Duodenal mucosa (tissue), 2 donors: ENCODE measurements around the gene IGDCC3.
A peak's percentile ranks its signal among the peaks of the same experiment; 100 is the strongest.

ENCODE experiments used
- H3K27ac ChIP-seq: one replicate; pipeline ENCODE4 v1.7.0; 2013; ENCODE audit warnings: low read depth, low read length
- H3K27me3 ChIP-seq, 2 donors: one replicate each; pipeline ENCODE4 v1.7.0; 2013; ENCODE audit warnings: low read length in 2 of 2, control low read depth in 1 of 2; ENCODE audit not compliant: insufficient read depth in 2 of 2, control insufficient read depth in 1 of 2
- H3K36me3 ChIP-seq, 2 donors: one replicate each; pipeline ENCODE4 v1.7.0; 2013; ENCODE audit warnings: low read length in 2 of 2, control low read depth in 1 of 2; ENCODE audit not compliant: insufficient read depth in 2 of 2, control insufficient read depth in 1 of 2
- H3K4me1 ChIP-seq, 2 donors: one replicate each; pipeline ENCODE4 v1.7.0; 2013; ENCODE audit warnings: low read length in 2 of 2, control low read depth in 1 of 2; ENCODE audit not compliant: insufficient read depth in 2 of 2, control insufficient read depth in 1 of 2
- H3K4me3 ChIP-seq, 2 donors: one replicate each; pipeline ENCODE4 v1.7.0; 2013; ENCODE audit warnings: low read length in 2 of 2, low read depth in 1 of 2
- H3K9ac ChIP-seq, 2 donors: one replicate each; pipeline ENCODE4 v1.7.0; 2013; ENCODE audit warnings: low read length in 2 of 2, low read depth in 1 of 2
- H3K9me3 ChIP-seq, 2 donors: one replicate each; pipeline ENCODE4 v1.7.0; 2013; ENCODE audit warnings: low read length in 2 of 2, control low read depth in 1 of 2; ENCODE audit not compliant: control insufficient read depth in 1 of 2

IGDCC3 gene

DNA sequence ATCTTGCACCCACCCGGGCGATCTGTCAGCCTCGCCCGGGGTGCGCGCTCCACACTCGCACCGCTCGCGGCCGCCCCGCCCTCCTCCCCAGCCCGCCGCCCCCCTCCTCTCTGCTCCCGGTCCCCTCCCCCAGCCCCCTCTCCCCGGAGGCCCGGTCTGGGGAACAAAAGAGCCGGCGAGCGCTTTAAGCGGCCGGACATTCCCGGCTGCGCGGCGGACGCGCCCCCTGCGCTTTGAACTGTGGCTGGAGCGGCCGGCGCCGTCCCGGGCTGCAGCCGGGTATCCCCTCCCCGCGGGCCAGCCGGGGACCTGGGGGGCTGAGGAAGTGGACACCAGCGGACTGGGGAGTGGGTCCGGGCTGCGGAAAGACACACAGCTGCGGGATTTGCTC is at the start of gene IGDCC3:
IGDCC3 (minus strand) TSS at position 27 of the 391 bp plus-strand sequence. CDS start 214 bp downstream, outside the sequence.
- no peak within 1 kb of the TSS for H3K27ac ChIP-seq
- H3K9ac ChIP-seq = no peak within 1 kb of the TSS
- no peaks in the 10 kb centered on the region for H3K36me3 ChIP-seq
- peak within 1 kb of the TSS; percentile 40 to 59 for H3K4me3 ChIP-seq
- peaks cover 53 to 77% of the 10 kb centered on the region in 2 donors for H3K27me3 ChIP-seq
- no peaks in the 10 kb centered on the region for H3K9me3 ChIP-seq
- H3K4me1 ChIP-seq = peaks cover 6 to 7% of the 10 kb centered on the region in 2 donors

DNA sequence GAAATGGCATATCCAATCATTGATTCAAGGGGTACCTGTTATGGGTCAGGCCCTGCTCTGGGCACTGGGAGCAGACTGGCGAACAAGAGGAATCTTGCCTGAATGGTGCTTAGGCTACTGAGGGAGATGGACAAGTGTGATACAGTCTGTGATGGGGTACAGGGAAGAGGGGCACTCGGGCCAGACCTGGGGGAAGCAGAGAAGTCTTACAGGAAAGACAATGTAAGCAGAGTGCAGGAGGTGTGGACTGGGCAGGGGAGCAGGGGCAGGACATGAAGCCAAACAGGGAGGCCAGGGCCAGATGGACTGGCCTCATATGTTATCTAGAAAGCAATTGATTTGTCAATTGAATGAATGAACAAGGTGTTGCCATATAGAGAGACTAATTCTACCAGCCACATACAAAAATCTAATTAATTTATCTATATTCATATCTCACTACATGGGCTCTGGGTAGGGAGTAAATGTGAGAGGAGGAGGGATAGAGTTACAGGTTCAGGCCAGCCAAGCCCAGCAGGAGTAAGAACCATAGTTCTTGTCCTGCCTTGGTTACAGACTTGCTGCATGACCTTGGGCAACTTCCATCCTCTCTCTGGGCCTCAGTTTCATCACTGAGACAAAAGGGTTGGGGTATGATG is 48.5 kb upstream of the IGDCC3 start:
- no peak overlapping the region for H3K27ac ChIP-seq
- H3K9ac ChIP-seq = no peak overlapping the region
- peaks cover 20 to 22% of the 10 kb centered on the region in 2 donors for H3K27me3 ChIP-seq
- no peaks in the 10 kb centered on the region for H3K9me3 ChIP-seq
- H3K4me3 ChIP-seq = no peak overlapping the region
- H3K36me3 ChIP-seq = no peaks in the 10 kb centered on the region
- H3K4me1 ChIP-seq = peaks cover 11% of the 10 kb centered on the region in 2 donors

GRCh38 chr15:65424683-65425082 is 46.9 kb upstream of the IGDCC3 start:
- no peak overlapping the region for H3K9ac ChIP-seq
- no peaks in the 10 kb centered on the region for H3K36me3 ChIP-seq
- H3K27me3 ChIP-seq = peaks cover 33 to 34% of the 10 kb centered on the region in 2 donors
- H3K27ac ChIP-seq = no peak overlapping the region
- no peak overlapping the region for H3K4me3 ChIP-seq
- no peaks in the 10 kb centered on the region for H3K9me3 ChIP-seq
- peaks cover 16% of the 10 kb centered on the region in 2 donors for H3K4me1 ChIP-seq

DNA sequence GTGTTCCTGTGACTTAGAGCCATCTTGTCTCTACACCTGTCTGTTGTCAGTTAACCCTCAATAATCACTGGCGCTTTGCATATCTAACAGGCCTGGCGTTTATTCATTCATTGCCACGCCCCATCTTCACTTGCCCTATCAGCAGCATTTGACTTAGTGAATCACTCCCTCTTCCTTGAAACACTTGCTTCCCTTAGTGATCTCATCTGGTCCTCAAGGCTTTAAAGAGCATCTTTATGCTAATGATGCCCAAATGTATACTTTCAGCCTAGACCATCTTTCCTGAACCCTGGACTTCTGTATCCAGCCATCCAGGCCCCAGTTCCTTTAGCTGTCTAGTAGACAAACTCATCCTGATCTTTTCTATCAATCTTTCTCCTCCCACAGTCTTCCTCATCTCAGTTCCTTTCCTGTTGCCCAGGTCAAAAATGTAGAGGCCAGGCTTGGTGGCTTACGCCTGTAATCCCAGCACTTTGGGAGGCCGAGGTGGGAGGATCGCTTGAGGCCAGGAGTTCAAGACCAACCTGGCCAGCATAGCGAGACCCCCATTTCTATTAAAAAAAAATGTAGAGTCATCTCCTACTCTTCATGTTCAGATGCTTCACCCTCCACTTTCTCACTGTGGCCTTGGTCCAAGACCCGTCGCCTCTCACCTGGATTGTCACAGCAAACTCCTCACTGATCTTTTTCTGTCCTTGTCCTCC is 46.3 kb upstream of the IGDCC3 start:
- H3K27ac ChIP-seq = no peak overlapping the region
- peaks cover 35 to 36% of the 10 kb centered on the region in 2 donors for H3K27me3 ChIP-seq
- no peaks in the 10 kb centered on the region for H3K36me3 ChIP-seq
- H3K4me1 ChIP-seq = peaks cover 16% of the 10 kb centered on the region in 2 donors
- H3K9ac ChIP-seq = no peak overlapping the region
- H3K4me3 ChIP-seq = no peak overlapping the region
- no peaks in the 10 kb centered on the region for H3K9me3 ChIP-seq

DNA sequence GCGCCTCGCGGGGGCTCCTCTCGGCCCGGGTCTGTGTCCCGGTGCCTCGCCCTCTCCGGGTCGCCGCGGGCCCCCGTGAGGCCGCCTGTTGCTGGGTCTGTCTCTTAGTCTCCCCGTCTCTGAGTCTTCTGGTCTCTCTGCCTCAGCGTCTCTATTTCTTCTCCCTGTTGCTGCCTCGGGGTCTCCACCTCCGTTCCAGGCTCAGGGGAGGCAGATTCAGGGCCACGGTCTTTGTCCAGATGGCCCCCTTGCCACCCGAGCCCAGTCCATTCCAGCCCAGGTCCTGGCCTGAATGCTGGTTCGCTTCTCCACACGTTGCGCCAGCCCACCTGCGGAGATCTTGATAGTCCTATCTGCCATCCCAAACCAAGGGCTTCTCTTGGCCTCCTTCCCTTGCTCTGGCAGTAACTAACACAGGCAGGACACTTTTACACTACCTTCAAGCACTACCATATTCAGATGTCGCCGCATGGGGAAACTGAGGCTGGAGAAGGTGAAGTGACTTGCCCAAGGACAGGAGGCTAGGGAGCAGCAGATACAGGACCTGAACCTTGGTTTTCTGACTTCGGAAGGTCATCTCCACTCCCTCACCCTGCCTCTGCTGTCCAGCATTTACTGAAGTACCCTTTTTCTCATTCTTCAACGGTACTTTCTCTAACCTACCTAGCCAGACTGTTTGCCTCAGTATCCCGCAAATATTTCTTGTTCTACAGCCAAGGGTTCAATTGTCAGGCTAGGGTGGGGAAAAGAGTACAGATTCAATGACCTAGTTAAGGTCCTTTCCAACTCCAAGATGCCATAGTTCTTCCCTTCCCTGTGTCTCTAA is 45.6 kb upstream of the IGDCC3 start:
- H3K36me3 ChIP-seq = no peaks in the 10 kb centered on the region
- no peaks in the 10 kb centered on the region for H3K9me3 ChIP-seq
- H3K9ac ChIP-seq = no peak overlapping the region
- H3K4me1 ChIP-seq = peaks cover 16% of the 10 kb centered on the region in 2 donors
- H3K4me3 ChIP-seq = no peak overlapping the region
- H3K27me3 ChIP-seq = peaks cover 40 to 41% of the 10 kb centered on the region in 2 donors
- no peak overlapping the region for H3K27ac ChIP-seq

DNA sequence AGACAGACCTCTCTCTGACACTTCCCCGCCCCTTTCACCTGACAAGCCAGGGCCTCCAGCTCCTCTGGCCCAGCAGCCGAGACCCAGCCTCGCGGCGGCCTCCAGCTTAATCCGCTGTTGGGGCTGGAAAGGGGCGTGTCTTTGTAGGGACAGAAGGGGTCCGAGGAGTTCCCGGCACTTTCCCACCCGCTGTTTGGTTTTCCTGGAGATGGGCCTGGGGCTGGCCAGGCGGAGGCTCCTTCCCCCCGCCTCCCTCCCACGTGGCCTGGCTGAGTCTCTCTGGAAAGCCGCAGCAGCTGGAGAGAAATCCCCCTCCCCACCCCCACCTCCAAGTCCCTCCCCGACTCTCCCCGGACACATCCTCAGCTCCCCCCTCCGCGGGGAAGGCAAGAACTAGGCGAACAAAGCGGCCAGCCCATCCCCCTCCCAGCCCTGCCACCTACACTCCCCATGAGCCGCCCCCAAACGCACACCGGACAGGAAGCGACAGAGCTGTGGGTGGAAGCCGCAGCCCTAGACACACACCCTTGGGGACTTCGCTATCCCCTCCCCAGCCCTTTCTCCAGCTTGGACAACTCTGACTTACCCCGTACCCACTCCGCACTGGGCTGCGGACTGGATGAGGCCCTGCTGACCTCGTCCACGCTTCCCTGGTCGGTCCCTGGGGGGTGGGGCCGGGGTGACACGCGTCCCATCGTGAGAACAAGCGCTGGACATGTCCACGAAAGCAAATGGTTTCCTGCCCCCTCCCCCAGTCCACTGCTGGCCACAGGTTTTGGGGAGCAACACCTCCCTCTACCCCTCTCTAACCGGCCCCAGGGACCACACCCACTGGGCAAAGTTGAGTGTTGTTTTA is 43.8 kb upstream of the IGDCC3 start:
- peaks cover 16% of the 10 kb centered on the region in 2 donors for H3K4me1 ChIP-seq

GRCh38 chr15:65420975-65421359 is 43.2 kb upstream of the IGDCC3 start:
- Histone ChIP-seq H3K27ac (no peak overlapping the region), H3K9ac (peak overlapping the region in 1 of 2 donors; percentile 43), H3K36me3 (no peaks in the 10 kb centered on the region), H3K4me1 (peaks cover 16% of the 10 kb centered on the region in 2 donors), H3K27me3 (peaks cover 43 to 44% of the 10 kb centered on the region in 2 donors), H3K9me3 (no peaks in the 10 kb centered on the region), H3K4me3 (peak overlapping the region; percentile 40 to 73)

More for the DNA sequence above, 43.8 kb upstream of the IGDCC3 start:
- Histone ChIP-seq H3K4me3 (peak overlapping the region; percentile 66 to 73), H3K9me3 (no peaks in the 10 kb centered on the region), H3K36me3 (no peaks in the 10 kb centered on the region), H3K27me3 (peaks cover 43 to 44% of the 10 kb centered on the region in 2 donors), H3K9ac (peak overlapping the region in 1 of 2 donors; percentile 43), H3K27ac (no peak overlapping the region)

DNA sequence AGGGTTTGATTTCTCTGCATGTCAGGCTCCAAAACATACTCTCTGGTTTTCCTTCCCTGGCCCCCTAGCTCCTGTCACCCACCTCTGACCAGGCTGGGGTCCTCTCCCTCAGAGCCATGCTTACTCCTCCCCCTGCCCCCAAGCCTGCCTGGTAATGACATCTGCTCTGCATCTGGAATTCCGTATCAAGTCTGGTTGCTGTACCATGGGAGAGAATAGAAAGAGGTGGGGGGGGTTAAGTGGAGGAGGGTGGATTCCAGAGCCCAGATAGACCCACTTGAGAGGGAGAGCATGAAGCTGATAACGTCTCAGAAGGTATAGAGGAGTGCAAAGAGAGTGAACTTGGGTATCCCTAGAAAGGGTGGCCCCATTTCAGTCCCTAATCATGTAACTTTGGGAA is 40.8 kb upstream of the IGDCC3 start:
- Histone ChIP-seq H3K4me1 (peaks cover 16% of the 10 kb centered on the region in 2 donors), H3K9ac (no peak overlapping the region), H3K27me3 (peaks cover 38 to 39% of the 10 kb centered on the region in 2 donors), H3K36me3 (no peaks in the 10 kb centered on the region), H3K9me3 (no peaks in the 10 kb centered on the region), H3K4me3 (no peak overlapping the region), H3K27ac (no peak overlapping the region)

DNA sequence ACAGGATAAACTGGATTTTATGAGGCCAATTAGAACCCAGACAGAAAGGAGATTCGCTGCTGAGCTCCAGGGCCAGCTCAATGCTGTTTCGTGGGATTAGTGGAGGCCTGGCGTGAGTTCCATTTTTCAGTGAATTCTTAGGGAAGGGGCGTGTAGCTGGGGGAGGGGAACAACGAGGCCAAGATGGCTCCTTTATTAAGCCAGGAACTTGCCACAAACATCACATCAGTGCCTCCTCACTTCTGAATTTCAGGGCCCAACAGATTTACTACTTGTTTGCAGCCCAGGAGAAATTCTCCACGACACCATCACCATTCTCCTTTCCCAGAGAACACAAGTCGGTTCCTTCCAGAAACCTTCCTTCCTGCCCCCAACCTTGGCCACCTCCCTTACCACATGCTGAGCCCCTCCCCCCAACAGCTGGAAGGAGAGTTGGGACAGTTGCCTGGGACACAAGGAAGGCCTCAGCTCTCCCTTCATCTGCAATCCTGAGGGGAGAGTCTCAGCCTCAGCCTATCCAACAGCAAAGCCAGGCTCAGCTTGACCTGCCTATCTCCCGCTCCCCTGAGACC is 39.1 kb upstream of the IGDCC3 start:
- peaks cover 9 to 11% of the 10 kb centered on the region in 2 donors for H3K4me1 ChIP-seq
- H3K27me3 ChIP-seq = peaks cover 27 to 29% of the 10 kb centered on the region in 2 donors
- H3K27ac ChIP-seq = no peak overlapping the region
- H3K9ac ChIP-seq = no peak overlapping the region
- no peak overlapping the region for H3K4me3 ChIP-seq
- no peaks in the 10 kb centered on the region for H3K36me3 ChIP-seq
- no peaks in the 10 kb centered on the region for H3K9me3 ChIP-seq
